Sigmoid colon (tissue), 7 donors: ENCODE results near the gene TOGARAM2. TPM values are rescaled to one million over a fixed set of nuclear protein-coding genes. Genes with fewer than 3 reads are reported as not detected.

Experiments
- DNase-seq: peaks from one replicate; pipeline ENCODE4 v3.0.0-alpha.2; 2019
- H3K27ac ChIP-seq, 4 donors: fragments of 200-600 bp; sonication (generic); one replicate each; pipeline ENCODE4 v1.5.1; 2016 to 2019; ENCODE audit warnings: mild to moderate bottlenecking in 1 of 4
- H3K27me3 ChIP-seq, 3 donors: fragments of 200-600 bp; sonication (generic); one replicate each; pipeline ENCODE4 v1.5.1; 2019; ENCODE audit warnings: mild to moderate bottlenecking in 1 of 3
- H3K36me3 ChIP-seq, 4 donors: fragments of 200-600 bp; sonication (generic); one replicate each; pipeline ENCODE4 v1.5.1; 2016 to 2019
- H3K4me1 ChIP-seq, 4 donors: fragments of 200-600 bp; sonication (generic); one replicate each; pipeline ENCODE4 v1.5.1; 2017 to 2019
- H3K4me3 ChIP-seq, 4 donors: fragments of 200-600 bp; sonication (generic); one replicate each; pipeline ENCODE4 v1.5.1; 2017 to 2019; ENCODE audit warnings: mild to moderate bottlenecking in 2 of 4, moderate library complexity in 1 of 4
- H3K9me3 ChIP-seq, 4 donors: fragments of 200-600 bp in 3 of 4; sonication (generic) in 3 of 4; one replicate each; pipeline versions ENCODE4 v1.5.1 to v1.6.1; 2013 to 2019
- EP300 ChIP-seq, 4 donors: sonication (generic); formaldehyde crosslinking; IDR thresholded peaks; one replicate each; pipeline ENCODE4 v1.6.1; 2017; ENCODE audit warnings: antibody characterized with exemption in 4 of 4
- POLR2A ChIP-seq, 2 donors: fragments of 450-650 bp; IDR thresholded peaks; one replicate each; pipeline ENCODE4 v1.6.1; 2016; ENCODE audit warnings: antibody characterized with exemption in 2 of 2, mild to moderate bottlenecking in 2 of 2, moderate library complexity in 2 of 2
- POLR2AphosphoS5 ChIP-seq, 4 donors: sonication (generic); formaldehyde crosslinking; IDR thresholded peaks; one replicate each; pipeline ENCODE4 v1.6.1; 2017; ENCODE audit warnings: antibody characterized with exemption in 4 of 4
- WGBS, 2 donors: extraction: QIAGEN DNeasy Blood & Tissue Kit; methylation state at CpG; one replicate each; pipeline ENCODE4 v1.1.7; 2013; 5-methylcytosine and 5-hydroxymethylcytosine counted together
- intact Hi-C: fragments of 100-400 bp; cut with DNase I; formaldehyde crosslinking; loops from one replicate; pipeline ENCODE4 v1.15.1; 2023
- polyA plus RNA-seq, 3 donors: library from polyadenylated mRNA; stranded (reverse); fragments of 200-250 nt; gene quantifications; one replicate each; pipeline ENCODE4 v1.2.3, GENCODE V29; 2013
- total RNA-seq, 4 donors: library from RNA; depleted of rRNA; stranded (reverse); fragments of >200 nt; gene quantifications; one replicate each; pipeline ENCODE4 v1.1.0, GENCODE V29; 2016
- TF ChIP-seq, protein P1 (sequence below), 4 experiments: fragments of 450-650 bp in 3 of 4; fragments of 200-600 bp in 1 of 4; IDR thresholded peaks; one replicate each; pipeline ENCODE4 v1.5.1; 2016 to 2019; ENCODE audit warnings: antibody characterized with exemption in 4 of 4, mild to moderate bottlenecking in 3 of 4, moderate library complexity in 2 of 4
- donor health status: healthy with polysubstance abuse.
- donor health status: Bipolar disorder and iron deficiency.
- donor health status: healthy.

Gene TOGARAM2
- total and polyA plus RNA-seq, 7 donors: 0.23 to 3.2 (median 0.82) TPM; not detected in 2

DNA sequence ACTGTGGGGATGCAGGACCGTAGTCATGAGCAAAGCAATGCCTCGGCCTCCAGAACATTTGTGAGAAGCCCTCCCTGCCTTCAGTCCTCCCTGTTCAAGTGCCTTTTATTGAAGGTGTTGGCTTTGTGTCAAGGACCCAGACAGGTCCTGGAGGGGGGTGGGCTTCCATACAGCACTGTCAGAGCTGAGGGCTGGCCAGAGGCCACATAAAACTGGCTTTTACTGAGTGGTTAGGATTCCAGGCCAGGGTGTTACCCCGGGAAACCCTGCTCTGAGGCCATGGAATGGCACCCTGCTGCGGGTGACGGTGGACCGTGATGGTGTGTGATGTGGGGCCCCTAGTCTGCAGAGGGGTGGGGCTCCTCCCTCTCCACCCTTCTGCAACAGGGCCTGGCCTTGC is 41.6 kb downstream of the TOGARAM2 start:
- no peak for TF ChIP-seq EP300 (IDR thresholded peaks at IDR 0.05)
- TF ChIP-seq POLR2AphosphoS5 (IDR thresholded peaks at IDR 0.05): no peak
- TF ChIP-seq POLR2A (IDR thresholded peaks at IDR 0.05): no peak
- TF ChIP-seq, protein P1, sequence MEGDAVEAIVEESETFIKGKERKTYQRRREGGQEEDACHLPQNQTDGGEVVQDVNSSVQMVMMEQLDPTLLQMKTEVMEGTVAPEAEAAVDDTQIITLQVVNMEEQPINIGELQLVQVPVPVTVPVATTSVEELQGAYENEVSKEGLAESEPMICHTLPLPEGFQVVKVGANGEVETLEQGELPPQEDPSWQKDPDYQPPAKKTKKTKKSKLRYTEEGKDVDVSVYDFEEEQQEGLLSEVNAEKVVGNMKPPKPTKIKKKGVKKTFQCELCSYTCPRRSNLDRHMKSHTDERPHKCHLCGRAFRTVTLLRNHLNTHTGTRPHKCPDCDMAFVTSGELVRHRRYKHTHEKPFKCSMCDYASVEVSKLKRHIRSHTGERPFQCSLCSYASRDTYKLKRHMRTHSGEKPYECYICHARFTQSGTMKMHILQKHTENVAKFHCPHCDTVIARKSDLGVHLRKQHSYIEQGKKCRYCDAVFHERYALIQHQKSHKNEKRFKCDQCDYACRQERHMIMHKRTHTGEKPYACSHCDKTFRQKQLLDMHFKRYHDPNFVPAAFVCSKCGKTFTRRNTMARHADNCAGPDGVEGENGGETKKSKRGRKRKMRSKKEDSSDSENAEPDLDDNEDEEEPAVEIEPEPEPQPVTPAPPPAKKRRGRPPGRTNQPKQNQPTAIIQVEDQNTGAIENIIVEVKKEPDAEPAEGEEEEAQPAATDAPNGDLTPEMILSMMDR (IDR thresholded peaks at IDR 0.05): no peak
- H3K9me3 ChIP-seq: no peaks in the 10 kb centered on the region
- no peaks in the 10 kb centered on the region for H3K36me3 ChIP-seq
- H3K4me3 ChIP-seq: no peak overlapping the region
- no peaks in the 10 kb centered on the region for H3K4me1 ChIP-seq
- WGBS, 2 donors: 62 to 64% methylated on average over 6 of the region's 6 CpGs
- no peaks in the 10 kb centered on the region for H3K27me3 ChIP-seq
- no peak overlapping the region for H3K27ac ChIP-seq
- no peak for DNase-seq
- intact Hi-C loops: no loop called here

DNA sequence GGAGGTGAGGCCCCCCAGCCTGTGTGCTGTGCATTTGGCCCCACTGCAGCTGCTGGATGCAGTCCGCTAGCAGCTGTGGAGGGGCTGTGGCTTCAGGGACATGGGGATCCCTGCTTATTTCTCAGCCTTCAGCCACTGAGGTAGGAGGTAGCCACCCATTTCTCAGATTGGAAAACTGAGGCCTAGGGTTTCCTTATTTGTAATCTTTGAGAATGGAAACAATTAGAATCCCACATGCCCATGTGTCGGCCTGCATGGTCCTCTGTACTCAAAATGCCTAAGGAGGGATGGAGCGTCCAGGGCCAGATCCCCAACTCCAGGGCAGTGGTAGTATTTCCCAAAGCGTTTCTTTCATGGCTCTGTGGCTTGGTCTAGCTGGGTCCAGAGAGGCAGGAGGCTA is 42.1 kb downstream of the TOGARAM2 start:
- TF ChIP-seq EP300 (IDR thresholded peaks at IDR 0.05) (no peak), POLR2AphosphoS5 (IDR thresholded peaks at IDR 0.05) (no peak), POLR2A (IDR thresholded peaks at IDR 0.05) (no peak)
- TF ChIP-seq, protein P1 (IDR thresholded peaks at IDR 0.05): no peak
- no peak for DNase-seq
- Histone ChIP-seq H3K9me3 (no peaks in the 10 kb centered on the region), H3K4me1 (no peaks in the 10 kb centered on the region), H3K4me3 (no peak overlapping the region), H3K36me3 (no peaks in the 10 kb centered on the region), H3K27me3 (no peaks in the 10 kb centered on the region), H3K27ac (no peak overlapping the region)
- intact Hi-C loops: no loop called here
- WGBS, 2 donors: 93 to 95% methylated on average over 4 of the region's 4 CpGs

DNA sequence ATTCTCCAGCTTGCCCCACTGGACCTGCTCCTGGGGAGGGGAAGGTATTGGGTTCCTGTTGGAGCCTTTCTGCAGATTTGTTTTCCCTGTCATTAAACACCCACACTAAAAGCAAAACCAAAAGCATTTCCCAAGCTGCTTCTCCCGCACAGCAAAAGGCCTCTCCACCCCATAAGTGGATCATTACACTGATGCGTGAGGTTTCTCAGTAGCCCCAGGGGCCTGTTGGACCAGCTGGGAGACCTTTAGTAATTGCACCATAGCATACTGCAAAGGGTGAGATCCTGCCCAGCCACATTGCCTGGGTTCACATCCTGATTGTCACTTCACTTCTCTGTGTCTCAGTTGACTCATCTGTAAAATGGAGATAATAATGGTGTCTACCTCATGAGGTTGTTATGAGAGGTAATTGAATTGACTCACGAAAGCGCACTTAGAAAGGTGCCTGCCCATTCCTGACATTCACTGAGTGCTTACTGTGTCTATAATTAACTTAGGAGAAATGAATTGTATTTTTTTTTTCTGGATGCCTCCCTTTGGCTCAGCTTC is 43.9 kb downstream of the TOGARAM2 start:
- H3K4me1 ChIP-seq: no peaks in the 10 kb centered on the region
- no peaks in the 10 kb centered on the region for H3K9me3 ChIP-seq
- 80% methylated on average over 4 of the region's 4 CpGs for WGBS, 2 donors
- intact Hi-C loops: no loop called here
- no peaks in the 10 kb centered on the region for H3K36me3 ChIP-seq
- no peak for DNase-seq
- no peaks in the 10 kb centered on the region for H3K27me3 ChIP-seq
- H3K27ac ChIP-seq: no peak overlapping the region
- TF ChIP-seq EP300 (IDR thresholded peaks at IDR 0.05) (no peak), POLR2AphosphoS5 (IDR thresholded peaks at IDR 0.05) (no peak), POLR2A (IDR thresholded peaks at IDR 0.05) (no peak)
- TF ChIP-seq, protein P1 (IDR thresholded peaks at IDR 0.05): no peak
- no peak overlapping the region for H3K4me3 ChIP-seq

DNA sequence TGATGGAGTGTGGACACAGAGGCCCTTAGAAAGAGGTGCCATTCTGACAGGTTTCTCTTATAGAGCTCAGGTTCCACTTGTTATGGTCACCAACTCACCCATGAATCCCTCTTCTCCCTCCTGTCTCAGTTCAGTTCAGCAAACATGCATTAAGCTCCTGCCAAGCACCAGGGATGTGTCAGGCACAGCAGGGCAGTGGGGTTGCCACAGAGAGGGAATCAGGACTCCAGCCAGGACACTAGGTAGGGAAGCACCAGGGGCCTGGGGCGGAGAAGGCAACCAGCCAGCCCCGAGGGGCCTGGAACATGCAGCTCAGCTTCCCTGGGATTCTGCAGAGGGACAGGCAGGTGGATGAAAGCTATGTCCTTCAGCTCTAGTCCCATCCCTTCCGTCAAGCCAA is 44.6 kb downstream of the TOGARAM2 start:
- H3K4me1 ChIP-seq: no peaks in the 10 kb centered on the region
- H3K4me3 ChIP-seq: no peak overlapping the region
- TF ChIP-seq EP300 (IDR thresholded peaks at IDR 0.05) (no peak), POLR2AphosphoS5 (IDR thresholded peaks at IDR 0.05) (no peak), POLR2A (IDR thresholded peaks at IDR 0.05) (no peak)
- TF ChIP-seq, protein P1 (IDR thresholded peaks at IDR 0.05): no peak
- intact Hi-C loops: no loop called here
- DNase-seq: no peak
- H3K27me3 ChIP-seq: no peaks in the 10 kb centered on the region
- no peaks in the 10 kb centered on the region for H3K9me3 ChIP-seq
- no peak overlapping the region for H3K27ac ChIP-seq
- no peaks in the 10 kb centered on the region for H3K36me3 ChIP-seq
- 86 to 92% methylated on average over 3 of the region's 3 CpGs for WGBS, 2 donors

DNA sequence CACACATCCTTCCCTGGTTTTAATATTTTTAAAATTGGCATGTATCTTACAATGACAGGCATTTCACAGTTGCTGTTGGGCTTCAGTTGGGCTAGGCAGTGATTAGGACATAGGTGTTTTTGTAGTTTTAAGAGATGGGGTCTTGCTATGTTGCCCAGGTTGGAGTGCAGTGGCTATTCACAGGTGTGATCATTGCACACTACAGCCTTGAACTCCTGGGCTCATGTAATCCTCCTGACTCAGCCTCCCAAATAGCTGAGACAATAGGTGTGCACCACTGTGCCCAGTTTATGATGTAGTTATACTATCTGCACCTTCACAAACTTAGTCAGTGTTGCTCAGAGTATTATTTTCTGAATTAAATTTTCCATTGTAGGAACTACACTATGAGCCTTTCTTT is 49.9 kb downstream of the TOGARAM2 start:
- H3K27me3 ChIP-seq: no peaks in the 10 kb centered on the region
- no peak for DNase-seq
- H3K4me3 ChIP-seq: no peak overlapping the region
- TF ChIP-seq EP300 (IDR thresholded peaks at IDR 0.05): no peak
- TF ChIP-seq POLR2A (IDR thresholded peaks at IDR 0.05): no peak
- TF ChIP-seq, protein P1 (IDR thresholded peaks at IDR 0.05): no peak
- TF ChIP-seq POLR2AphosphoS5 (IDR thresholded peaks at IDR 0.05): no peak
- intact Hi-C loops: no loop called here
- no peaks in the 10 kb centered on the region for H3K36me3 ChIP-seq
- peaks cover 0 to 8% (median 0%) of the 10 kb centered on the region in 4 donors for H3K4me1 ChIP-seq
- no peak overlapping the region for H3K27ac ChIP-seq
- no peaks in the 10 kb centered on the region for H3K9me3 ChIP-seq
